Activated T-cell treated with anti-CD3 and anti-CD28 coated beads, Interleukin-2, amount 50 U/mL, for 4 hours (primary cell): ENCODE measurements around the gene OTOP3. TPM values are rescaled to one million over a fixed set of nuclear protein-coding genes. Genes with fewer than 3 reads are reported as not detected.
"Not testable (repeated sequence)": the region's sequence is repeated elsewhere in the genome, so short reads cannot be mapped to it uniquely, and the experiment has no call there.

Source experiments
- ATAC-seq, 2 donors: fragments of 200-7000 bp; cut with Tn5 transposase; one replicate each; pipeline ENCODE4 v1.10.0; 2021
- DNase-seq: peaks from one replicate; pipeline ENCODE4 v3.0.0-alpha.2; 2020
- H3K27me3 Mint-ChIP-seq: one replicate; pipeline ENCODE4 v1.8.0; 2021; ENCODE audit warnings: low read depth, mixed read lengths
- H3K36me3 Mint-ChIP-seq: one replicate; pipeline ENCODE4 v1.8.0; 2022; ENCODE audit warnings: mixed read lengths; ENCODE audit not compliant: insufficient read depth
- H3K4me1 Mint-ChIP-seq: one replicate; pipeline ENCODE4 v1.8.0; 2021; ENCODE audit warnings: low read depth, mixed read lengths
- H3K4me3 Mint-ChIP-seq: one replicate; pipeline ENCODE4 v1.8.0; 2021; ENCODE audit warnings: mild to moderate bottlenecking, moderate library complexity, mixed read lengths
- H3K9me3 Mint-ChIP-seq: one replicate; pipeline ENCODE4 v1.8.0; 2021; ENCODE audit warnings: mixed read lengths
- total RNA-seq, 3 donors: library from RNA; stranded (reverse); gene quantifications; one replicate each; pipeline ENCODE4 v1.2.1, GENCODE V29; 2021

Gene OTOP3
- total RNA-seq, 3 donors from 2014 or later = not detected

DNA sequence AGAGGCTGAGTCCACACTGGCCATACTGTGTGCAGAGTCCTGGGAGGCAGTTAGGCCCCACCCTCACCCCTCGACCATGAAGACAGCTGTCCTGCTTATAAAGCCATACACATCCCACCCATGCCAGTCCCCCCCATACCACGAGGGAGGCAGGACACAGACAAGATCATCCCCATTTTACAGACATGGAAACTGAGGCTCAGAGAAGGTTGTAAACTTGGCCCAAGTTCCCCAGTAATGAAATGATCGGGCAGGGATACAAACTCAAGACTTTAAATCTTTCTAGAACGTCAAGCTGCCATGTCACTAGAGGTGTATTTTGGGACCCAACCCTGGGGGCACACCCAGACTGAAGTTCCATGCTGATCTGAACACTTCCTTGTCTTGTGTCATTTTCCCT is 20.4 kb downstream of the OTOP3 start:
- Mint-ChIP-seq H3K9me3 (no peaks in the 10 kb centered on the region), H3K4me3 (no peak overlapping the region), H3K36me3 (no peaks in the 10 kb centered on the region), H3K4me1 (peaks cover 2% of the 10 kb centered on the region), H3K27me3 (no peaks in the 10 kb centered on the region)
- DNase-seq (no peak), ATAC-seq (no peak)

DNA sequence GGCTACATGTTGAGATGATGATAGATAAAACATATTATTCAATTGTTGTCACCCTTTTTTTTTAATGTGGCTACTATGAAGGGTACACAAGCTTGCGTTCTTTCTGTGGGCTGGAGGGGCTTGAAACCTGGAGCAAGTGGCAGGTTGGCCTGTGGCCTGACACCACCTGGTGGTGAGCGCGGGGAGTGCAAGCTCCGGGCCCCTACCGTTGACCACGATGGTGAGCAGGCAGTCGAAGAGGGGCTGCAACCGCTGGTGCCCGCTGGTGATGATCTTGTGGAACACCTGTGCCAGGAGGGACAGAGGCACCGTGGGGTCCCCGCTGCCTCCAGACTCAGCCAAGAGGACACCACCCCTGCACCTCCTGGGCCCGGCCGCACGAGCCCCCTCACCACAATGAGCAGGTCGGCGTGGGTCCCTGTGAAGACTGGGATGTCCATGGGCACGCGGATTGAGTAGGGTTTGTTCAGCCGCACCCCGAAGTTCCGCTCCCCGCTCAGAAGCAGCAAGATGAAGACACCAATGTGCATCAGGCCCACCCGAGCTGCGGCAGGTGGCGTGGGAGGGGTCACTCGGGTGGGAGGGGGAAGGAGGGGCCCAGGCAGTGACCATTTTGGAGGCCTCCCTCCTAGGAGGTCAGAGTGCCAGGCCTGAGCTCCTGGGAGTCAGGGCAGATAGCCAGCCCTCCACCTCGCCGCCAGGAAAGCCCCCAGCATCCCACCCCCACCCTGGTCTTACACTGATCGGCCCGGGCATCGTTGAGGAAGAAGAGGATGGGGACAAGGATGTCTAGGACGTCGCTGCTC is 22.4 kb downstream of the OTOP3 start:
- Mint-ChIP-seq H3K36me3 (no peaks in the 10 kb centered on the region), H3K27me3 (no peaks in the 10 kb centered on the region), H3K4me3 (no peak overlapping the region), H3K4me1 (peaks cover 4% of the 10 kb centered on the region), H3K9me3 (no peaks in the 10 kb centered on the region)
- DNase-seq (peak; percentile 83), ATAC-seq (peak; percentile 53 to 65)

DNA sequence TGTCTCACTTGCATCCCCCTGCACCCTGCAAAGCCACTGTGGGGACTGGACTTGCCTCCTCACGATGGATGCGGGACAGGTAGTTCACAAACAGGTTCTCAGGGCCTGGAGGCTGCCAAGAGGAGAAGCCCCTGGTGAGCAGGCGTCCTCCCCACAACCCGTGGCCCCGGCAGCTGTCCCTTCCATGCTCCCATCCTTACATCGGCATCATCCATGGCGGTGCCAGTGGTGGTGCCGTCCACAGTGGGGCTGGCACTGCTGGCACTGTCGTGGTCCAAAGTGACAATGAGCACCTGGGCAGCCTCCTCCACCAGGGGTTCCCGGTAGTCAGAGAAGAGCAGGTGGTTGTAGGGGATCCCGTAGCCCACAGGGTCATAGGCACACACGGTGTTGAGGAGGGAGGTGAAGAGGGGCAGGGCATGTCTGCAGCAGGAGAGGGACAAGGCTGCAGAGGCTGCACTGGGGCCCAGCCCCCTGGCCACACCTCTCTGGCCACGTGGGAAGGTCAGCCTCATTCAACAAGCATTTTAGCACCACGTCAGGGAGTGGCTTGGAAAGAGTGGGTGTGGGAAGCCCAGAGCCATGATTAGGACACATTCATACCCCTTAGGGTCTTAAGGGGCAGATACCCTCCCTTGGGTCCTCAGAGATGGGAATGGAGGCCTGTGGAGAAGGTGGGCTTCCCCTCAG is 24.3 kb downstream of the OTOP3 start:
- no peaks in the 10 kb centered on the region for H3K9me3 Mint-ChIP-seq
- H3K4me1 Mint-ChIP-seq = peaks cover 4% of the 10 kb centered on the region
- no peak overlapping the region for H3K4me3 Mint-ChIP-seq

DNA sequence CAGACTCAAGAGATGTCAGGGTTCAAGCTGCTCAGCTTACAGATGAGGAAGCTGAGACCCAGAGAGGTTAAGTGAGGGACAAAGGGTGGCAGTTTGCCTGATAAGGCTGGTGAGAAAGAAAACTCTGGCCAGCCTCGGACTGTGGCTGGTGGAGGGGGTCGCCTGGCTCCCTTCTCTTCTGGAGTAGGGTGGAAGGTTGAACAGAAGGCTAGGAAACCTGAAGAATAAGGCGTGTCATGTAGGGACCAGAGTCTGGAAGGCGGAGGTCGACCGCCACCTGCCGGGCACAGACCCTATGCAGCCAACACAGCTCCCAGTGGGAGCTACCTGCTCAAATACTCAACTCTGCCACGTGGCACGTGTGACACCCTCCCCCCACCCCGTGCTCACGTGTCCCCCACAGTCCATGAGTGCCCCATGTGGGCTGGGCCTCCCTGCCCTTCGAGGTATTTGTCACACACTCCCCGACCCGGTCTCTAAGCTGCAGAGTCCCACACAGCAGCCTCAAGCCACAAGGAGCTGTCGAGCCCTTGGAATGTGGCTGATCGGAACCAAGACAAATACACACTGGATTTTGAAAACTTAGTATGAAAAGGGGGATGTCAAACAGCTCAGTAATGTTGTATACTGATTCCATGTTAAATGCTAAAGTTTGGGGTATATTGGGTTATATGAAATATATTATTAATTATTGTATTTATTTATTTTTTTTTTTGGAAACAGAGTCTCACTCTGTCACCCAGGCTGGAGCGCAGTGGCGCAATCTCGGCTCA is 25.1 kb downstream of the OTOP3 start:
- Mint-ChIP-seq H3K9me3 (no peaks in the 10 kb centered on the region), H3K27me3 (no peaks in the 10 kb centered on the region), H3K36me3 (no peaks in the 10 kb centered on the region), H3K4me1 (peaks cover 4% of the 10 kb centered on the region), H3K4me3 (no peak overlapping the region)
- peak; percentile 31 for DNase-seq
- ATAC-seq = peak; percentile 68

More for the DNA sequence above, 24.3 kb downstream of the OTOP3 start:
- H3K36me3 Mint-ChIP-seq = no peaks in the 10 kb centered on the region
- ATAC-seq (no peak), DNase-seq (no peak)
- no peaks in the 10 kb centered on the region for H3K27me3 Mint-ChIP-seq

DNA sequence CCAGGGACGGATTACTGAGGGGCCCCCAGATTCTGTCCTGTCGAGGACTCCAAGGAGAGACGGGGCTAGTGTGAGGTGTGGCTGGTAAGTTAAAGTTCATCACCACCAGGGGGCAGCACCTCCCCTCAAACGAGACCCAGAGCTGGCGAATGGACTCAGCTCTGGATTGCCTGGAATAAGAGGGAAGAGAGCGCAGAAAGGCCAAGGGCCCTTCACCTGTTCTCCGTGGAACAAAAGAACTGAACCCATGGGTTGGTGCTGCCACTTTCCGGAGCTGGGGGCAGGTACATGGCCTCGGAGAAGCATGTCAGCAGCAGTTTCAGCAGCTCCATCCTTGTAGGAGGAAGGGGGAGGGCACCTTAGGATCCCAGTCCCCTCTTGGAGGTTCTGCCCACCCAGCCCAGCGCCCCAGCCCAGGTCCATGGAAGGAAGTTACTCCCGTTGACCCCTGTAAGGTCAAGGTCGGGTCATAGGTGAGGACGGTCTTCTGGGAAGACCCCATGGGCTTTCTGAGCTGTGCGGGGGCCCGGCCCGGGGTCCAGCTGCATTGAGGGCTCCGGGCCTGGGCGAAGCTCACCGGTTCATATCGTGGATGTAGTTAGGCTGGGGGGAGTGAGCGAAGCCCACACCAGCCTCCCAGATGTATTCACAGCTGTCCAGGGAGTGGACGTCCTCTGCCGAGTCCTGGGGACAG is 26.1 kb downstream of the OTOP3 start:
- Mint-ChIP-seq H3K9me3 (no peaks in the 10 kb centered on the region), H3K4me1 (peaks cover 4% of the 10 kb centered on the region), H3K27me3 (no peaks in the 10 kb centered on the region), H3K4me3 (no peak overlapping the region), H3K36me3 (no peaks in the 10 kb centered on the region)
- ATAC-seq (peak; percentile 80 to 81), DNase-seq (peak; percentile 88)

DNA sequence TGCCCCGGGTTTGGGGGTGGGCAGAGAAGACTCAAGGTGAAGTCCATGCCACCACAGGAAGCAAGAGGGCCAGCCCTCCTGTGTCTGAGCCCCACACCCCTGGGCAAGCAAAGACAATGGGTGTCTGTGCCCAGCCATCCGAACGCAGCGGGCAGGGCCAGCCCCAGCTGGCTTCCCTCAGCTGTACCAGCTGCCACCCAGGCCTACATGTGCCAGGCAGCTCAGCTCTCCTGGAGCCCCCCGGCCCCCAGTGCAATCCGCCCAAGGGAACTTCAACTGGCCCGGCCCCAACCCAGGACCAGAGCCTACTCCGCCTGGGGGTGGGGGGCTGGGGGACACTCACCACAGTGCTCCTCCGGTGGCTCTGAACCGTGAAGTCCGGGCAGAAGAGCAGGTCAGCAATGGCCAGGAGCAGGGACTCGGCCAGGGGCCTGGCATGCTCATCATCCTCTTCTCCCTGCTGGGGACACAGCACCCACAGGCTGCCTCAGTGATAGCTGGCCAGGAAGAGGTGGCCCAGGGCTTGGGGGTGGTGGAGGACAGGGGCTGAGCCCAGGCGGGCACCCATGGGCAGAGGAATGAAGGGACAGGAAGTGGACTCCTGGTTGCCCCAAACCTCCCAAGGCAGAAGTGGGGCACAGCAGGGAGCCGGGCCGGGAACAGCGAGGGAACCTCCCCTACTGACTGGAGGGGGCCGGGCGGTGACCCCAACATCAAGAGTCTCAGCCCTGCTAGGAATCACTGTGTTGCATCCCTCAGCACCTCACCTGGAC is 27.1 kb downstream of the OTOP3 start:
- Mint-ChIP-seq H3K4me1 (peaks cover 3% of the 10 kb centered on the region), H3K36me3 (no peaks in the 10 kb centered on the region), H3K27me3 (no peaks in the 10 kb centered on the region), H3K9me3 (no peaks in the 10 kb centered on the region), H3K4me3 (no peak overlapping the region)
- DNase-seq (no peak), ATAC-seq (no peak)

DNA sequence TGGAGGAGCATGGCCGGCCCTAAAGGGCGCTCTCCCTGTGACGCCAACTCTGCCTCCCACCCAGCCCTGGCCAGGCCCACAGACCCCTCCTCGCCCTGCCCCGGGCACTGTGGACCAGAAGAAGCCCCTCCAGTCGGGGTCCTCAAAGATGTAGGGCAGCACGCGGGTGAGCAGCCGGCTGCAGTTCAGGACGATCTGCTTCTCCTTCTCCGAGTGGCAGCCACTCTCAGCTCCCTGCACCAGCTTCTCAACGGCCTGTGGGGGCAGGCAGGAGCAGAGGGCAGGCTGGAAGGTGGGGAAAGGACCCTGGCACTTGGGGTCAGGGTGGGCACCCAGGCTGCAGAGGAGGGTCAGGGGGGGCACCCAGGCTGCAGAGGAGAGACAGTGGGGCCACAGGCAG is 28.0 kb downstream of the OTOP3 start:
- ATAC-seq = no peak
- no peaks in the 10 kb centered on the region for H3K9me3 Mint-ChIP-seq

DNA sequence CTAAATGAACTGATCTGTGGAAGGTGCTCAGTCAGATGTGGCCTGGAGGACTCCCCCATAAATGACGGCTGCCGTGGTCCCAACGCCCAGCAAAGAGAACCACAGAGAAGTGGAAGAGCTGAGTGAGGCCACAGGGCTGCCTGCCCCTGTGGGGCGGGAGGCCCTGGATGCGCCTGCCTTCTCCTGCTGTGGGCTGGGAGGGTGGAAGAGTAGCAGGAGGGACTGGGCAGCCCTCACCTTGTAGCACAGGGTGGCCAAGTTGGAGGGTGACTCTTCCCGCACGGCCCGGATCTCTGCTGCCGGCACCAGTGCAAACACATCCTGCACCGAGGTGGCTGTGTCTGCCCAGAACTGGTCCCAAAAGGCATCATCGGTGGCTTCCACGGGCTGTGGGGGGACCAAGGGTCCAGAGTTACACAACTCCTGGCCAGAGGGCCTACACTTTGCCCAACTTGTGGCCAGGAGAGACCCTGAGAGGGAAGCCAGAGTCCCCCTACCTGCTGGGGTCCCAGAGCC is 28.6 kb downstream of the OTOP3 start:
- peaks cover 2% of the 10 kb centered on the region for H3K4me1 Mint-ChIP-seq
- H3K36me3 Mint-ChIP-seq = no peaks in the 10 kb centered on the region
- DNase-seq (no peak), ATAC-seq (no peak)
- H3K4me3 Mint-ChIP-seq = no peak overlapping the region
- no peaks in the 10 kb centered on the region for H3K27me3 Mint-ChIP-seq
- H3K9me3 Mint-ChIP-seq = no peaks in the 10 kb centered on the region

More for the DNA sequence above, 28.0 kb downstream of the OTOP3 start:
- Mint-ChIP-seq H3K27me3 (no peaks in the 10 kb centered on the region), H3K4me1 (peaks cover 2% of the 10 kb centered on the region), H3K36me3 (no peaks in the 10 kb centered on the region), H3K4me3 (no peak overlapping the region)
- no peak for DNase-seq

DNA sequence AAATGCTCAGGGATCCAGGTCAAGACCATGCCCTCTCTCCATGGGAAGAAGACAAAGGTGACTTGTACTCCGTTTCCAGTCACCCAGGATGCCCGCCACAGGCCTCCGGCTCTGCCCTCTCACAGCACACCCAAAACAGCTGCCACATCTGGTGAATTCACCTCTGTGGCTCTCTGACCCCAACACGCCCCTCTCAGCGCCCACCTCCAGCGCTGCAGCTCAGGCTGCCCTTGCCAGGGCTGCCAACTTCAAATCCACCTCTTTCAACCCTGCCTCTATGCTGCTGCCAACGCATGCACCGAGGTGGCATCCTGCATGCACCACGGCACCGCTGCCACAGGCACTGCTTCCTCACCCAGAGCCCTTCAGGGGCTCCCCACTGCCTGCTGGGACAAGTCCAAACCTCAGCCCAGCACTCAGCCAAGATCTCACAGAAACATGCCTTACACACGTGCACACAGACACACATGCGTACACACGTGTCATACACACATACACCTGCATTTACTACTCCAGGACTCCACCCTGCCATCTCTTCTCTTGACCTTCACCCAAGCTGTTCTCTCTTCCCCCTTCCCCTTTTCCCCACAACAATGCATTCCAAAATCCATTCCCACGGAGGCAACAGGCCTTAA is 29.4 kb downstream of the OTOP3 start:
- Mint-ChIP-seq H3K36me3 (no peaks in the 10 kb centered on the region), H3K4me1 (peaks cover 2% of the 10 kb centered on the region), H3K4me3 (no peak overlapping the region), H3K9me3 (no peaks in the 10 kb centered on the region), H3K27me3 (no peaks in the 10 kb centered on the region)
- ATAC-seq (no peak), DNase-seq (no peak)

DNA sequence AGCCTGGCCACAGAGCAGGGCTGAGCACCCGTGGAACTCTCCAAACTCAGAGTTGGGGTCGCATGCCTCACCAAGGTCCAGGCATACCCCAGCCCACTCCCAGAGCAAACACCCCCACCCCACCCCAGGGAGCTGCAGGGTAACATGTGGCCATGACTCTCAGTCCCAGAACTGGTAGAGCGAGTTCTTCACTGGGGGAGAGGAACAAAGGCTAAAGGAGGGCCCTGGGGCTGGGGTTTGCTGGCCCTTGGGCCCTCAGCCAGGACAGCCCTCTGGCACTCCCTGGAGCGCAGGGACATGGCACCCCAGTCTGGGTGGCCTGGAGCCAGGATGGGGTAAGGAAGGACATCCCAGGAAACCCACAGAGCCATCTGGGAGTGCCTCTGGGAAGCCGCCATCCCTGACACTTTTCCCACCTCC is 32.7 kb downstream of the OTOP3 start:
- Mint-ChIP-seq H3K9me3 (no peaks in the 10 kb centered on the region), H3K4me3 (no peak overlapping the region), H3K36me3 (no peaks in the 10 kb centered on the region), H3K4me1 (peaks cover 8% of the 10 kb centered on the region), H3K27me3 (peaks cover 9% of the 10 kb centered on the region)
- DNase-seq (no peak), ATAC-seq (no peak)

DNA sequence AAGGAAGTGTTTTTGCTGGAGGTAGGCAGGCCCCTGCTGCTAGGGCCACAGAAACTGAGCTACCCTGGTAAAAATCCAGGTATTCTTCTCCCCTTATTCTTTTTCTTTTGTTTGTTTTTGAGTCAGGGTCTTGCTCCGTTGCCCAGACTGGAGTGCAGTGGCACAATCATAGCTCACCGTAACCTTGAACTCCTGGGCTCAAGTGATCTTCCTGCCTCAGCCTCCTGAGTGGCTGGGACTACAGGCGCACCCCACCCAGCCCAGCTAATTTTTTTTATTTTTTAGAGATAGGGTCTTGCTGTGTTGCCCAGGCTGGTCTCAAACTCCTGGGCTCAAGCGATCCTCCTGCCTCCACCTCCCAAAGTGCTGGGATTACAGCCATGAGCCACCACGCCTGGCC is 33.8 kb downstream of the OTOP3 start:
- not testable (repeated sequence) for H3K4me1 Mint-ChIP-seq, ATAC-seq, H3K36me3 Mint-ChIP-seq, H3K4me3 Mint-ChIP-seq, H3K9me3 Mint-ChIP-seq, DNase-seq
- peaks cover 11% of the 10 kb centered on the region for H3K27me3 Mint-ChIP-seq

DNA sequence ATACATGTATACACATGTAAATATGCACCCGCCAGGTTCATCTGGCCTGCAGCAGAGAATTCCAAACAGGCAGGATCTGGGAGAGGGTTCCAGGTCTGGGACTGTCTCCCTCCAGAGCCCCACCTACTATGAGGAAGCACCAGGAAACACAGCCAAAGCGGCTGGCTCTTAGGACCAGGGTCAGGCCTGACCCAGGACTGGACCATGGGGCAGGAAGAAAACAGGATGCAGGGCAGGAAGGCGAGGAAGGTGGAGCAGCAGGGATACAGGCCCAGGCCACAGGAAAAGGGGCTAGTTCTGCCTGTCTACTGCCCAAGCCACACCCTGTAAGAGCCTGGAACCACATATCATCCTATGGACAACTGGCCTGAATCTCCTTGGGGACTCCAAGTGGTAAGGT is 34.7 kb downstream of the OTOP3 start:
- H3K36me3 Mint-ChIP-seq = no peaks in the 10 kb centered on the region
- no peak overlapping the region for H3K4me3 Mint-ChIP-seq
- DNase-seq (no peak), ATAC-seq (no peak)
- peaks cover 8% of the 10 kb centered on the region for H3K4me1 Mint-ChIP-seq
- peaks cover 11% of the 10 kb centered on the region for H3K27me3 Mint-ChIP-seq
- no peaks in the 10 kb centered on the region for H3K9me3 Mint-ChIP-seq
